Activated T-helper 2 cell treated with anti-CD3 and anti-CD28 coated beads, Interferon-gamma antibody, Interleukin-2, Interleukin-4, amounts not matched to agents 10 μg/mL and 5 μg/mL and 100 μg/mL, durations not matched to agents 14 hours and 24 hours and 36 hours (primary cell): Measurements from ENCODE around the gene DLGAP4. TPM values are rescaled to one million over a fixed set of nuclear protein-coding genes. Genes with fewer than 3 reads are reported as not detected.

Source experiments
- DNase-seq: peaks from one replicate; pipeline ENCODE4 v3.0.0; 2021; ENCODE audit warnings: low spot score
- H3K27ac Mint-ChIP-seq: one replicate; pipeline ENCODE4 v1.8.0; 2021; ENCODE audit warnings: mixed read lengths
- H3K27me3 Mint-ChIP-seq: one replicate; pipeline ENCODE4 v1.8.0; 2021; ENCODE audit warnings: low read depth, mixed read lengths
- H3K36me3 Mint-ChIP-seq: one replicate; pipeline ENCODE4 v1.8.0; 2021; ENCODE audit warnings: low read depth, mixed read lengths
- H3K4me1 Mint-ChIP-seq: one replicate; pipeline ENCODE4 v1.8.0; 2021; ENCODE audit warnings: low read depth, mixed read lengths
- H3K4me3 Mint-ChIP-seq: one replicate; pipeline ENCODE4 v1.8.0; 2021; ENCODE audit warnings: low read depth, mild to moderate bottlenecking, moderate library complexity, mixed read lengths
- H3K9me3 Mint-ChIP-seq: one replicate; pipeline ENCODE4 v1.8.0; 2021; ENCODE audit warnings: mixed read lengths
- intact Hi-C: fragments of 100-400 bp; cut with micrococcal nuclease; formaldehyde crosslinking; loops from one replicate; pipeline ENCODE4 v1.15.1; 2023
- total RNA-seq: library from RNA; stranded (reverse); gene quantifications from 2 replicates; pipeline ENCODE4 v1.2.3, GENCODE V29; 2022

DLGAP4 gene
- total RNA-seq, 1 donor from 2014 or later, result 37.4 TPM

DNA sequence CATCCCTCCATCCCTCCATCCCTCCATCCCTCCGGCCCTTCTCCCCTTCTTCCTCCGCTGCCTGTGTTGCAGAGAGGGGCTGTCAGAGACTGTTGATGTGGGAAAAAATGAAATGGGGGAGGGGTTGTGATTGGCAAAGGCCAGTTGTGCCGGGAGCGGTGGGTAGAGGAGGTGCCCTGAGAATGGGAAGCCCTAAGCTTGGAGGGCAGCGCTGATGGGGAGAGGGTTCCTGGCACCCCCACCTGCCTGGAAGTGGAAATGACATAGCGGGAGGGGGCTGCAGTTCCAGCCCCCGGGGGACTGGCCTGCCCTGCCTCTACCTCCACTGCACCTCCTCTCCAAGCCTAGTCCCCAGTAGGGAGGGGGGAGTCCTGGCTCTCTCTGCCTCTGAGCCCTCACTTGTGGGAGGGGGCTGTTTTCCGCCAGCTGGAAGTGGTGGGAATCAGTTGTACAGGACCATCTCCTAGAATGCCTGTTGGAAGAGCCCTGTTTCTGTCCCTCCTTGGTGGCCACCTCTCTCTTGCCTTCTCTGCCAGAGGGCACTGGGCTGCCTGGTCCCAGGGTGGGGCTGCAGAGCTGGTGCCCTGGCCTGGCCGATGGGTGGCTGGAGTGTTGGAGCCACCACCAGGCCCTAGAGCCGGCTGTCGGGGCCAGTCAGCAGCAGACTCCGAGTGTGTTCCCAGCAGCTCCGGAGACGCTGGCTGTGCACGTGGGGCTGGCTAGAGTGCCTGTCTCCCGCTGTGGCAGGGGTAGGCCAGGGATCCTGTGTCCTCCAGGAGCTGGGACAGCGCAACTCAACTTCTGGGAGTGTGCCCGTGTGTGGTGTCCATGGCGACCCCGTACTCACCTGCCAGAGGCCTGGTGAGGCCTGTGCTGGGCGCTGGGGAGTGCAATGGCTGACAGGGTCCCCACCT is 1.5 kb downstream of the DLGAP4 start:
- Mint-ChIP-seq H3K4me3 (no peak overlapping the region), H3K27ac (no peak overlapping the region), H3K4me1 (no peaks in the 10 kb centered on the region), H3K27me3 (peaks cover 53% of the 10 kb centered on the region), H3K36me3 (no peaks in the 10 kb centered on the region), H3K9me3 (no peaks in the 10 kb centered on the region)
- intact Hi-C loops, result no loop called here
- no peak for DNase-seq

DNA sequence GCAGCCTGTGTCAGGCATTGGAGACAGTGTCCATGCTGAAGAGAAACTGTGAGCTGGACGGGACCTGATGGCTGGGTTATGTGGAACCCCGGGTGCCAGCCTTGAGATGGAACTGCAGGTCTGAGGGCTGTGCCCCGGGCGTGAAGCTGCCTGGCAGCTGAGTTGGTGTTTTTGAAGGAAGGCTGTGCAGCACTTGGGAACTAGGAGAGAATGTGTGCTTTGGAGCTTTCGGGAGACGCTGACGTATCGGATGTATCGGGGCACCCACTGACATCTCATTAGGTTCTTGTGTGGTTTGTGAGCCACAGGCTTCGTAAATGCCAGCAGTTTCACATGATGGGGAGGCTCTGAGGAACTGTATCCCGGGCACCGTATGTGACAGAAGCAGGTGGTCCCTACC is 2.2 kb downstream of the DLGAP4 start:
- Mint-ChIP-seq H3K4me1 (no peaks in the 10 kb centered on the region), H3K27me3 (peaks cover 47% of the 10 kb centered on the region), H3K36me3 (no peaks in the 10 kb centered on the region), H3K9me3 (no peaks in the 10 kb centered on the region), H3K4me3 (no peak overlapping the region), H3K27ac (no peak overlapping the region)
- intact Hi-C loops, result no loop called here
- DNase-seq, result no peak

DNA sequence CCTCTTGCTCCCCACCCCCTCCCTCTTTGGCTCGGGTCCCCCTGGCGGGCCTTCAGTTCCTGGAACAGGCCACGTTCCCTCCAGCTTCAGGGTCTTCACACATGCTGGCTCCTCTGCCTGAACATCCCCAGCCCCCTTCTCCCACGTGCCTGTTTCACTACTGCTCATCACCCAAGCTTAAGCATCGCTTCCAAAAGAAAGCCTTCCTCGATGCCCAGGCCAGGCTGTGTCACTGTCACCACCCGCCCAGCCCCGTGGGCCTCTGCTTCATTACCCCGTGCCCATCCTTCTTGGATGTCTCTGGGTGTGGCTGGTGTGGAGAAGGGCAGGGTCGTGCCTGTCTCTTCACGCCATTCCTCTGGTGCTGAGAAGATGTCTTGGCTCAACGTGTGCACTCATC is 2.8 kb downstream of the DLGAP4 start:
- H3K9me3 Mint-ChIP-seq, result no peaks in the 10 kb centered on the region
- intact Hi-C loops, result no loop called here
- no peaks in the 10 kb centered on the region for H3K36me3 Mint-ChIP-seq
- peaks cover 41% of the 10 kb centered on the region for H3K27me3 Mint-ChIP-seq
- H3K4me3 Mint-ChIP-seq, result no peak overlapping the region
- H3K4me1 Mint-ChIP-seq, result no peaks in the 10 kb centered on the region
- no peak for DNase-seq
- H3K27ac Mint-ChIP-seq, result no peak overlapping the region

DNA sequence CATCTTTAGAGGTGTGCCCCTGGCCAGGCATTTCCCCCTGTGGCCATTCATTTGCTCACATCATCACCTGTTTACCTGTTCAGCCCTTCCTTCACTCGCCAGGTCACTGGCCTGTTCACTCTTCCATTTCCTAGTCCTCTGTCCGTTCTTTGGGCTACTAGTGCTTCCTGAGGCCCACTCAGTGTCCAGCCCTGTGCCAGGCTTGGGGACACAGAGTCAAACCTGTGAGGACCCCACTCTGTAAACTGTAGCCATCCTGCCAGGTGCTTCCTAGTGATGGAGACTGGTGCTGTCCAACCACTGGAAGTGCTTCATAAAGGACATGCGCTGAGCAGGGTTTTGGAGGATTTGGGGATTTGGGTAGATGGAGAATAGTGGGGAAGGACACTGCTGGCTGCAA is 3.5 kb downstream of the DLGAP4 start:
- DNase-seq, result no peak
- Mint-ChIP-seq H3K27ac (no peak overlapping the region), H3K27me3 (peaks cover 36% of the 10 kb centered on the region), H3K4me3 (no peak overlapping the region), H3K9me3 (no peaks in the 10 kb centered on the region), H3K4me1 (no peaks in the 10 kb centered on the region), H3K36me3 (no peaks in the 10 kb centered on the region)
- intact Hi-C loops, result no loop called here

DNA sequence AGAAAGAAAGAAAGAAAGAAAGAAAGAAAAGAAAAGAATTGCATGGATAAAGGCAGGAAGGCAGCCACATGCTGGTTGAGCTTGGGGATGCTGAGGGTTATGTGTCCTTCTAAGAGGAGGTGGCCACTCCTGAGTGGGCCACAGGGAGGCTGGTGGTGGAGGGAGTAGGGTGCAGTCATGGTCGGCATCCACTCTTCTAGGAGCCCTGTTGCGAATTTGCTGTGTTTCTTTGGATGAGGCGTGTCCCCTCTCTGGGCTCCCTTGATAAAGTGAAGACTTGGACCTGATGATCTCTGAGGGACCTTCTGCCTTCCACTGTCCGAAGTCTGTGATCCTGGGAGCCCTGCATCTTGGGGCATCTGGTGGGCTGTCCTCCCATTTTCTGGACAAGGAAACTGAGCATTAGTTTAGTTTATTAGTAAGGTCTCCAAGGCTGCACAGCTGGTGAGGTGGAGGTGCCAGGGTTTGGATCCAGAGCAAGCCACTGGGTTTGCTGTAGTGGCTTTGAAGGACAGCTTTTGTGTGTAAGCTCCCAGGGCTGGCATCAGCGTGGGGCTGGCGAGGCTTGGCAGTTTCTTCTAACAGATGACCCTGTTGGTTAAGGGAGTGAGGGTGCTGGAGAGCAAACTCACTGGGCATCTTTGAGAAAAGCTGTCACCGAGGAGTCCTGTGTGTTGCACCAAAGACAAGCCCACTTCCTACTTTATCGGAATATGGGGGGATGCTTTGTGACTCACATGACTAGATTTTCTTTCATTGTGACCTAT is 4.3 kb downstream of the DLGAP4 start:
- no peak for DNase-seq
- Mint-ChIP-seq H3K27ac (no peak overlapping the region), H3K36me3 (no peaks in the 10 kb centered on the region), H3K4me3 (no peak overlapping the region), H3K9me3 (no peaks in the 10 kb centered on the region), H3K27me3 (peaks cover 28% of the 10 kb centered on the region), H3K4me1 (no peaks in the 10 kb centered on the region)
- intact Hi-C loops, result no loop called here

DNA sequence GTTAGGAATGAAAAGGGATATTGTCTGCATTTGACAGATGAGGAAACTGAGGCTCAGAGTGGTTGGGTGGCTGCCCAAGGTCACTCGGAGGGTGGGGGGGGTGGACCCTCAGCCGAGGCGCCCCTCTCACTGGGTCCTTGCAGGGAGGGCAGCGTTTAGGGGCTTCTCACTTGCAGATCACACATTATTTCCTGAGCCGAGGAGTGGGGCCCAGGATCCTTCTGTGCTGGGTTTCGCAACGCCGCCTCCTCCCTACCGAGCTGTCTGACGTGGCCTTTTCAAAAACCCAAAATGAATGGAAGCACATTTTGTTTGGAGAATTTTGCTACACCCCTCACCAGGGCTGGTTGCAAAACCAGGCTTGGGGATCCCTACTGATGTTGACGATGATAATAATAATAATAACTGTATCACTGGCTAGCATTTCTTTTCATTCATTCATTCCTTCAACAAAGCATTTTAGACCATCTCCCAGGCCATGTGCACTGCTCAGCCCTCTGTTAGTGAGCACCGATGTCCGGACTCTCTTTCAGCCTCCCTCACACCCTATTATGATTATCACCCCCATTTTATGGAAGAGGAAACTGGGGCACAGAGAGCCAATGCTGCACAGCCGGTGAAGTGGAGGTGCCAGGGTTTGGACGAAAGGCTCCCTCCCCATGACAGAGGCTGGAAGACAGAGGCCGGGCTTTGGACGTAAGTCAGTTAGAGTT is 5.2 kb downstream of the DLGAP4 start:
- H3K36me3 Mint-ChIP-seq, result no peaks in the 10 kb centered on the region
- peaks cover 26% of the 10 kb centered on the region for H3K27me3 Mint-ChIP-seq

DNA sequence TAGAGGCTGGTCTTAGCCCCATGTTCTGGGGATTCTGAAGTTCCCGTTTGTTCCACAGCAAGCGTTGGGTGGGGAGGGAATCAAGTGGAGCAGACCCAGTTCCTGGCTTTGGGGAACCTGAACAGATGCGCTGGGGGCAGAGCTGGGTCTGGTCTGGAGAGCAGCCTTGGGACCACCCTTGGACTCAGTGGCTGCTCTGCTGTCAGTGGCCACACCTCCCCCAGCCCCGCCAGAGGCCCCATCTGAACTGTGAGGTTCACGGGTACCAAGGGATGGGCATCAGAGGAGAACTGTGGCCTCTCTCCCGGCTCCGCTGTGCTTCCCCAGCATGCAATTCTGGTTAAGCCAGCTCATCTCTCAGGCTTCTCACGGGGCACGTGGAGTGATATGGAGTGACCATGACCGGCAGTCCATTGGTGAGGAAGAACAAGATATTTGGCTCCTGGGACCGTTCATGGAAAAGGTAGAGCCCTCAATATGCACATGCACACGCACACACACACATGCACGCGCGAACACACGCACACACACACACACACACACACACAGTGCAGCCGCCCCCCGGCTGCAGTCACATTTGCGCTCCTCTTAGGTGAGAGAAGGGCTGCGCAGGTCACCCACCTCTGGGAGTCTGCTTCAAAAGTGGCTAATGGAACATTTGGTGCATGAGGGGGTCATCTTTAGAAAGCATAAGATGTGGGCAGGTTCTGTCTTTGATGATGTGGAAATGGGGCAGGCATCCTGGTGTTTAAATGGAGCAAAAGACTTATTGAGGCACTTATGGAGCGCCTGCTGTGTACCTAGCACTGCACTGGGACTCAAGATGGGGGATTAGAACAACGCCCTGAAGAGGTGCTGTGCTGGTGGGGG is 6.0 kb downstream of the DLGAP4 start:
- no peak for DNase-seq
- H3K36me3 Mint-ChIP-seq, result no peaks in the 10 kb centered on the region
- no peak overlapping the region for H3K4me3 Mint-ChIP-seq
- no peaks in the 10 kb centered on the region for H3K9me3 Mint-ChIP-seq
- intact Hi-C loops, result no loop called here
- no peak overlapping the region for H3K27ac Mint-ChIP-seq
- peaks cover 26% of the 10 kb centered on the region for H3K27me3 Mint-ChIP-seq
- no peaks in the 10 kb centered on the region for H3K4me1 Mint-ChIP-seq

More for the DNA sequence above, 5.2 kb downstream of the DLGAP4 start:
- intact Hi-C loops, result no loop called here
- Mint-ChIP-seq H3K4me1 (no peaks in the 10 kb centered on the region), H3K4me3 (no peak overlapping the region), H3K27ac (no peak overlapping the region), H3K9me3 (no peaks in the 10 kb centered on the region)
- no peak for DNase-seq

DNA sequence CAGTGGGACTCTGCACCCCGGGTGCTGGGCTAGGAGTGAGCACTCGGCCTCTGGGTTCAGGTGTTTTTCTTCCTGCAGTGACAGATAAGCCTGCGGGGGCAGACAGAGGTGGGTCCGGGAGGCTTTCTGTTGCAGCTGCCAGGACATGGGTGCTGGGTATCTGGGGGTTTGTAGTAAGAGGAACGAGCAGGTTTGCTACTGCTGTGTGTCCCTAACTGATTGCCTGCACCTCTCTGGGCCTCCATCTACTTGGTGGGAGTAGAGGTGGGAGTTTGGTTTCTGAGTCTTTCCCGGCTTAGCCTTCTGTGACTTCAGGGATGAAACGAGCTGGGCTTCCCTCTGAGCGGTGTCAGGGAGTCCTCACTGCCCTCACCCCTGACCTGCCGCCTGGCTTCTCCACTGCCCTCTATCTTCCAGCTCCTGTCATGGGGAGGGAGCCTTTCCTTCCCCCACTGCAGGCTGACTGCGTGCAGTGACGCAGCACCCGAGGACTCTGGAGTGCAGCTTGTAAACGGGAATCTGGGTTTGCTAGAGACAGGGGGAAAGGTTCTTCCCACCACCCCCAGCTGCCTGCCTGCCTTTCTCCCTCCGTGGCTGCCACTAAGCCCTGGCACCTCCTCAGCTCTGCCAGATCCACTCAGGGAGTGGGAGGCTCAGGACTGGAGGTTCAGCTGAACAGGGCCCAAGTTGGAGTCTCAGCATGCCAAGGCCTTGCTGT is 6.7 kb downstream of the DLGAP4 start:
- Mint-ChIP-seq H3K4me1 (no peaks in the 10 kb centered on the region), H3K4me3 (no peak overlapping the region), H3K36me3 (no peaks in the 10 kb centered on the region), H3K9me3 (no peaks in the 10 kb centered on the region), H3K27ac (no peak overlapping the region), H3K27me3 (peaks cover 20% of the 10 kb centered on the region)
- no peak for DNase-seq
- intact Hi-C loops, result no loop called here

DNA sequence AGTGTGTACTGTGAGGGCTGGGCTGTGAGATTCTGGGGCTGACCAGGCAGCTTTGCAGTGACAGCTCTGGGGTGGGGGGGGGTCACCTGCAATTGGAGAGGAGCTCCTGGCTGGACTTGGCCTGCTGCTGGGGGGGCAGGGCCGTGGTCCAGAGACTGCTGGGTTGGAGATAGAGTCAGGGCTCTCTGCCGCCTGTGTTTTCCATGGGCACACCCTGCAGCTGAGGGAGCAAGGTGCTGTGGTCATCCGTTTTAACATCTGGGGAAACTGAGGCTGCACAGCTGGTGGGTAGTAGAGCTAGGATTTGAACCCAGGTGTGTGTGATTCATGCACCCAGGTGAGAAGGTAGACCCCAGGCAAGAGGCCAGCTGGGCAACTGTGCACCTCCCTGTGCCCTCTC is 7.3 kb downstream of the DLGAP4 start:
- no peak for DNase-seq
- peaks cover 14% of the 10 kb centered on the region for H3K27me3 Mint-ChIP-seq
- no peak overlapping the region for H3K4me3 Mint-ChIP-seq
- no peaks in the 10 kb centered on the region for H3K9me3 Mint-ChIP-seq
- intact Hi-C loops, result no loop called here
- H3K4me1 Mint-ChIP-seq, result no peaks in the 10 kb centered on the region
- no peaks in the 10 kb centered on the region for H3K36me3 Mint-ChIP-seq
- no peak overlapping the region for H3K27ac Mint-ChIP-seq

DNA sequence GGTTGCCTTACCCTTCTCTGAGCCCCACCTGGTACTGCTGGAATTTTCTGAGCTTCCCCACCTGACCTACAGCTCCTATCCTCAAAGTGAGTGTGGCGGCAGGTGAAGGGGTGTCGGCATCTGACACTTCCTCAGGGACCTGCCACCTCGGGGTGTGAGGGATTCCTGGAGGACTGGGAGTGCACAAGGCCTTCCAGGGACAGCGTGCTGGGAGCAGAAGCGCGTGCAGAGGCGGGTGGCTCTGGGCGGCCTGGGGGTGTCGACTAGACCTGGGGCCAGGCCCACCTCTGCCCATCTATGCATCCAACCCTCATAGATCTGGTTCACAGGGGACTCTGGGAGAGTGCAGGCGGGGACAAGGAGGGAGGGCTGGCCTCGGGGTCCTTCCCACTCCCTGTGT is 7.8 kb downstream of the DLGAP4 start:
- Mint-ChIP-seq H3K9me3 (no peaks in the 10 kb centered on the region), H3K36me3 (no peaks in the 10 kb centered on the region), H3K4me3 (no peak overlapping the region), H3K27ac (no peak overlapping the region), H3K27me3 (peaks cover 12% of the 10 kb centered on the region), H3K4me1 (no peaks in the 10 kb centered on the region)
- no peak for DNase-seq
- intact Hi-C loops, result no loop called here

DNA sequence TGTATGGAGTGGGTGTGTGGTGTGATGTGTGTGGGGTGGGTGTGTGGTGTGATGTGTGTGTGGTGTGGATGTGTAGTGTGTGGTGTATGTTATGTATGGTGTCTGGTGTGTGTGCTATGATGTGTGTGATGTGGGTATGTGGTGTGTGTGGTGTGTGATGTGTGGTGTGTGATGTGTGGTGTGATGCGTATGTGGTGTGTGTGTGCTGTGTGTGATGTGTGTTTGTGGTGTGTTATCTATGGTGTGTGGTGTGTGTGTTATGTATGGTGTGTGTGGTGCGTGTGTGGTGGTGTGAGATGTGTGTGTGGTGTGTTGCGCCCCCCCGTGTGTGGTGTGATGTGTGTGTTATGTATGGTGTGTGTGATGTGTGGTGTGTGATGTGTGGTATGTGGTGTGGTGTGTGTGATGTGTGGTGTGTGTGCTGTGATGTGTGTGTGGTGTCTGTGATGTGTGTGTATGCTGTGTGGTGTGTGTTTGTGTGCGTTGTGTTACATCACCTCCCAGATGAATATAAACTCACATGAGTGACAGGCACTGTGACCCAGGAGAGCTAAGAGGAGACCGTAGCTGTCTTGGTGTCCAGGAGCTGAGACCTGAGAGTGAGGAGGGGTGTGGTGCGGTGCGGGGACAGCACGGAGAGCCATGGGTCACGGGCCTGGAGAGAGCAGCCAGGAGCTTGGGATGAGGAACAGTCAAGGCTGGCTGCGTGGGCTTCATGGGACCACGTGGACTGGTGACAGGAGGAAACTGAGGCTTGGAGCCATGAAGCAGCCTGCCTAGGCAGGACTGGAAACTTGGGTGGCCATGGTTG is 8.8 kb downstream of the DLGAP4 start:
- no peak overlapping the region for H3K27ac Mint-ChIP-seq

More for the DNA sequence above, 8.8 kb downstream of the DLGAP4 start:
- peaks cover 3% of the 10 kb centered on the region for H3K27me3 Mint-ChIP-seq
- intact Hi-C loops, result no loop called here
- H3K4me1 Mint-ChIP-seq, result no peaks in the 10 kb centered on the region
- no peak for DNase-seq
- no peaks in the 10 kb centered on the region for H3K36me3 Mint-ChIP-seq
- H3K4me3 Mint-ChIP-seq, result no peak overlapping the region
- no peaks in the 10 kb centered on the region for H3K9me3 Mint-ChIP-seq
